OCI-LY1 (cell line): ENCODE results near the gene ZNF79.

Experiments used
- EZH2 ChIP-seq: fragments of 200-600 bp; sonication (generic), shearing (Covaris generic); IDR thresholded peaks from 2 replicates; pipeline ENCODE4 v1.8.0; 2017; ENCODE audit warnings: borderline replicate concordance, mixed run types, mild to moderate bottlenecking, antibody characterized with exemption, low read length, moderate library complexity, mixed read lengths
- TF ChIP-seq, protein P1 (sequence below): fragments of 200-600 bp; sonication (generic), shearing (Covaris generic); IDR thresholded peaks from 2 replicates; pipeline ENCODE4 v1.5.1; 2017; ENCODE audit warnings: mild to moderate bottlenecking, antibody characterized with exemption, low read length, moderate library complexity, mixed read lengths

DNA sequence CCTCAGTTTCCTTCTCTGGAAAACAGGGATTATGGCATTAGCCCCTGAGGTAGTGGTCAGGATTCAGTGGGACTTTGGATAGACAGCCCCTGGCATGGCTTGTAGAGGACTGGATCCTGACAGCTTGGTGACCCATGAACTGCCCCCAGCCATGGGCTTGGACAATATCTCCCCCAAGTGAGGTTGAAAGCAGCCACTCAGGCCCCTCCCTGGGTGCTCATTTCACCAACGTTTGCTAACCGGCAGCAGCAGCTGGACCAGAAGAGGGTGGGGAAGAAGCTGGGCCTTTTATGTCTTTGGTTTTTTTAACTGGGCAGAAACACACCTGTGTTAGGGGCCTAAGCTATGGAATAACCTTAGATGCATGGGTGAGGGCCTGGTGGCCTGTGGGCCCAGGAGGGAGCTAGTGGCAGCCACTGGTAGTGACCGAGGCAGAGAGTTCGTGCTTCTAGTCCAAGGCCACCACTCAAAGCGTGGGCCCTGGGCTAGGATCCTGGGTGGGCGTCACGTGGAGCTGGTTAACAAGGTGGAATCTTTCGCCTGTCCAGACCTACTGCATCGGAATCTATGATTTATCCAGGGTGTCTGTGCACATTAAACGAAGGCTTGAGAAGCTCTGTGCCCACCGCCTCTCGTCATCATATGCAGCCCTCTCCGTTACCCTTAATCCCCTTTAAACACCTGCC lies 25.3 kb upstream of the ZNF79 start:
- TF ChIP-seq, protein P1, sequence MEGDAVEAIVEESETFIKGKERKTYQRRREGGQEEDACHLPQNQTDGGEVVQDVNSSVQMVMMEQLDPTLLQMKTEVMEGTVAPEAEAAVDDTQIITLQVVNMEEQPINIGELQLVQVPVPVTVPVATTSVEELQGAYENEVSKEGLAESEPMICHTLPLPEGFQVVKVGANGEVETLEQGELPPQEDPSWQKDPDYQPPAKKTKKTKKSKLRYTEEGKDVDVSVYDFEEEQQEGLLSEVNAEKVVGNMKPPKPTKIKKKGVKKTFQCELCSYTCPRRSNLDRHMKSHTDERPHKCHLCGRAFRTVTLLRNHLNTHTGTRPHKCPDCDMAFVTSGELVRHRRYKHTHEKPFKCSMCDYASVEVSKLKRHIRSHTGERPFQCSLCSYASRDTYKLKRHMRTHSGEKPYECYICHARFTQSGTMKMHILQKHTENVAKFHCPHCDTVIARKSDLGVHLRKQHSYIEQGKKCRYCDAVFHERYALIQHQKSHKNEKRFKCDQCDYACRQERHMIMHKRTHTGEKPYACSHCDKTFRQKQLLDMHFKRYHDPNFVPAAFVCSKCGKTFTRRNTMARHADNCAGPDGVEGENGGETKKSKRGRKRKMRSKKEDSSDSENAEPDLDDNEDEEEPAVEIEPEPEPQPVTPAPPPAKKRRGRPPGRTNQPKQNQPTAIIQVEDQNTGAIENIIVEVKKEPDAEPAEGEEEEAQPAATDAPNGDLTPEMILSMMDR = no peak
- TF ChIP-seq EZH2 = no peak
